MM.1S (cell line): ENCODE results near the gene FAM53A.
"Not testable (repeated sequence)": the region's sequence is repeated elsewhere in the genome, so short reads cannot be mapped to it uniquely, and the experiment has no call there.

Experiments
- DNase-seq: peaks from one replicate; pipeline ENCODE4 v3.0.0-alpha.2; 2015
- H2AFZ ChIP-seq: fragments of 300-600 bp; sonication (generic); 2 replicates; pipeline ENCODE4 v1.6.0; 2016; ENCODE audit warnings: antibody characterized with exemption, low read length
- H3F3A ChIP-seq: fragments of 300-600 bp; sonication (generic); 2 replicates; pipeline ENCODE4 v1.6.1; 2016; ENCODE audit warnings: mild to moderate bottlenecking, antibody characterized with exemption, low read length, moderate library complexity, mixed read lengths; ENCODE audit not compliant: insufficient read depth
- H3K27ac ChIP-seq: fragments of 300-600 bp; sonication (generic); 2 replicates; pipeline ENCODE4 v1.5.1; 2016; ENCODE audit warnings: mild to moderate bottlenecking, low read length
- H3K27me3 ChIP-seq: fragments of 300-600 bp; sonication (generic); replicated peaks from 2 replicates; pipeline ENCODE4 v1.6.0; 2016; ENCODE audit warnings: low read length; ENCODE audit not compliant: insufficient read depth
- H3K36me3 ChIP-seq: fragments of 300-600 bp; sonication (generic); replicated peaks from 2 replicates; pipeline ENCODE4 v1.6.1; 2016; ENCODE audit warnings: mild to moderate bottlenecking, low read length, mixed read lengths; ENCODE audit not compliant: insufficient read depth
- H3K4me1 ChIP-seq: fragments of 300-600 bp; sonication (generic); 2 replicates; pipeline ENCODE4 v1.6.1; 2016; ENCODE audit warnings: low read length, mixed read lengths
- H3K4me2 ChIP-seq: fragments of 300-600 bp; sonication (generic); 2 replicates; pipeline ENCODE4 v1.6.0; 2016; ENCODE audit warnings: low read depth, low read length
- H3K4me3 ChIP-seq: fragments of 300-600 bp; sonication (generic); 2 replicates; pipeline ENCODE4 v1.5.1; 2016; ENCODE audit warnings: low read length, mixed read lengths
- H3K79me2 ChIP-seq: fragments of 300-600 bp; sonication (generic); 2 replicates; pipeline ENCODE4 v1.6.1; 2016; ENCODE audit warnings: mixed run types, low read length, mixed read lengths
- H3K9ac ChIP-seq: fragments of 300-600 bp; sonication (generic); 2 replicates; pipeline ENCODE4 v1.6.1; 2016; ENCODE audit warnings: low read length, mixed read lengths
- H3K9me2 ChIP-seq: fragments of 300-600 bp; sonication (generic); replicated peaks from 2 replicates; pipeline ENCODE4 v1.6.1; 2016; ENCODE audit warnings: mild to moderate bottlenecking, low read length, mixed read lengths; ENCODE audit not compliant: insufficient read depth
- H3K9me3 ChIP-seq: fragments of 300-600 bp; sonication (generic); replicated peaks from 2 replicates; pipeline ENCODE4 v1.6.1; 2016; ENCODE audit warnings: mild to moderate bottlenecking, low read length, mixed read lengths; ENCODE audit not compliant: insufficient read depth
- H4K20me1 ChIP-seq: fragments of 300-600 bp; sonication (generic); 2 replicates; pipeline ENCODE4 v1.6.1; 2016; ENCODE audit warnings: mild to moderate bottlenecking, low read length, moderate library complexity, mixed read lengths; ENCODE audit not compliant: insufficient read depth
- EZH2 ChIP-seq: fragments of 300-600 bp; sonication (generic); optimal IDR thresholded peaks from 2 replicates; pipeline ENCODE3; 2017; ENCODE audit warnings: low read depth, mild to moderate bottlenecking, antibody characterized with exemption, low read length, mixed read lengths
- EZH2phosphoT487 ChIP-seq: fragments of 300-600 bp; sonication (generic); IDR thresholded peaks from 2 replicates; pipeline ENCODE4 v1.6.1; 2018; ENCODE audit warnings: antibody characterized with exemption, low read length
- TF ChIP-seq, protein P1 (sequence below): fragments of 300-600 bp; sonication (generic); IDR thresholded peaks from 2 replicates; pipeline ENCODE4 v1.5.1; 2016; ENCODE audit warnings: antibody characterized with exemption, low read length, mixed read lengths

The FAM53A gene

DNA sequence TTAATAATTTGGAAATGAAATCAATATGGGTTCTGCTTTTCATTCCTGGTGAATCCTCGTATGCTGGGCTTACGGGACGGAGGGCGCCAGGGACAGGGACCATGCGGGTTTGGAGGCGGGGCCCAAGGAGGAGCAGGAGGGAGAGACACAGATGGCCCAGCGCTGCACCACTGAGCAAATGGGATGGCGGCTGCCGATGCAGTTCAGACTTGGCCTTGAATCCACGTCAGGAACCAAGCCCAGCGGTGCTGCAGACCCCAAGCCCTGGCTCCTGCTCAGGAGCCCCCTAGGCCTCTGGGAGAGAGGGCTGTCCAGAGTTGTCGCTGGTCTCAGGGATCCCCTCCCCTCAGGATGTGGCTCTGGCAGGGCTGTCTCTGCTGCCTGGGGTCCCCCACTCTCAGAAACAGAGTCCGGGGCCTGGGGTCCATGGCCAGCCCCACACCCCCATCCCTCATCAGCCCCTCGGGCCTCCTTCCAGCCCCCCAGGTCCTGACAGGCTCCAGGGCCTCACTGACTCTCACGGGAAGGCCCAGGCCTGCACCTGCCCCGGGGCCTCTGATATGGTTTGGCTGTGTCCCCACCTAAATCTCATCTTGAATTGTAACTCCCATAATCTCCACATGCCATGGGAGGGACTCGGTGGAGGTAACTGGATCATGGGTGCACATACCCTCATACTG lies 75.2 kb downstream of the FAM53A start:
- no peak overlapping the region for H3K4me2 ChIP-seq
- H2AFZ ChIP-seq: no peak overlapping the region
- H3K79me2 ChIP-seq: no peaks in the 10 kb centered on the region
- H3K4me1 ChIP-seq: no peaks in the 10 kb centered on the region
- H3K36me3 ChIP-seq: no peaks in the 10 kb centered on the region
- no peaks in the 10 kb centered on the region for H3K9me3 ChIP-seq
- DNase-seq: no peak
- H3K27ac ChIP-seq: no peak overlapping the region
- no peak overlapping the region for H3K4me3 ChIP-seq
- TF ChIP-seq EZH2phosphoT487 (no peak), EZH2 (no peak)
- TF ChIP-seq, protein P1, sequence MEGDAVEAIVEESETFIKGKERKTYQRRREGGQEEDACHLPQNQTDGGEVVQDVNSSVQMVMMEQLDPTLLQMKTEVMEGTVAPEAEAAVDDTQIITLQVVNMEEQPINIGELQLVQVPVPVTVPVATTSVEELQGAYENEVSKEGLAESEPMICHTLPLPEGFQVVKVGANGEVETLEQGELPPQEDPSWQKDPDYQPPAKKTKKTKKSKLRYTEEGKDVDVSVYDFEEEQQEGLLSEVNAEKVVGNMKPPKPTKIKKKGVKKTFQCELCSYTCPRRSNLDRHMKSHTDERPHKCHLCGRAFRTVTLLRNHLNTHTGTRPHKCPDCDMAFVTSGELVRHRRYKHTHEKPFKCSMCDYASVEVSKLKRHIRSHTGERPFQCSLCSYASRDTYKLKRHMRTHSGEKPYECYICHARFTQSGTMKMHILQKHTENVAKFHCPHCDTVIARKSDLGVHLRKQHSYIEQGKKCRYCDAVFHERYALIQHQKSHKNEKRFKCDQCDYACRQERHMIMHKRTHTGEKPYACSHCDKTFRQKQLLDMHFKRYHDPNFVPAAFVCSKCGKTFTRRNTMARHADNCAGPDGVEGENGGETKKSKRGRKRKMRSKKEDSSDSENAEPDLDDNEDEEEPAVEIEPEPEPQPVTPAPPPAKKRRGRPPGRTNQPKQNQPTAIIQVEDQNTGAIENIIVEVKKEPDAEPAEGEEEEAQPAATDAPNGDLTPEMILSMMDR: no peak
- H4K20me1 ChIP-seq: no peaks in the 10 kb centered on the region
- no peaks in the 10 kb centered on the region for H3K9me2 ChIP-seq
- H3K27me3 ChIP-seq: peaks cover 4% of the 10 kb centered on the region; the same call in 1 of the 2 replicates
- H3F3A ChIP-seq: no peaks in the 10 kb centered on the region
- H3K9ac ChIP-seq: no peak overlapping the region

DNA sequence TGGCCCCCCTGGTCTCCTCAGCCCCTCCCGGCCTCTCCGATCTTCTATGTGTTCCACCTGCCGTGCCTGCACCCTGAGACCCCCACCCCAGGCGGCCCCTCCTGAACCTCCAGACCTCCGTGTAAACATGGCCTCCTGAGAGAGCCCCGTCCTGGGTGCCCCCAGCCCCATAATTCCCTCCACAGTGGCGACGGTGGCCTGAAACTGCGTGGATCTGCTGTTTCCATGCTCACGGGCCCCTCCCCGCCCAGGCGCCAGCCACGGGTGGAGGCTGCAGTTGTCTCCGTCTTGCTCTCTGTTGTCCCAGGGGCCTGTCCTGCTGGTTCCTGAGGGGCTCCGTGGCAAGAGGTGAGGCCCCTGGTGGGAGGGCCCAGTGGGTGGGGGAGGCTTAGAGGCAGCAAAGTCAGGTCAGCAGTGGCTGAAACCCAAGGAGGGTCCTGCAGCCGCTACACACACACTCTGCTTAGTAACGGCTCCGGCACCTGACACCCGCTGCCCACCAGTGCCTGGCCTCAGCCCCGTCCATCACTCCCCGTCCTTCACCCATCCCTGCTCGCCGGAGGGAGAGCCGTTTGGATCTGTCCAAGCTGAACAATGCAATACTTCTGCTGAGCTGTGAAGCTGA lies 75.8 kb downstream of the FAM53A start:
- H3K4me3 ChIP-seq: no peak overlapping the region
- peaks cover 4% of the 10 kb centered on the region; the same call in 1 of the 2 replicates for H3K27me3 ChIP-seq
- H3K9me2 ChIP-seq: no peaks in the 10 kb centered on the region

DNA sequence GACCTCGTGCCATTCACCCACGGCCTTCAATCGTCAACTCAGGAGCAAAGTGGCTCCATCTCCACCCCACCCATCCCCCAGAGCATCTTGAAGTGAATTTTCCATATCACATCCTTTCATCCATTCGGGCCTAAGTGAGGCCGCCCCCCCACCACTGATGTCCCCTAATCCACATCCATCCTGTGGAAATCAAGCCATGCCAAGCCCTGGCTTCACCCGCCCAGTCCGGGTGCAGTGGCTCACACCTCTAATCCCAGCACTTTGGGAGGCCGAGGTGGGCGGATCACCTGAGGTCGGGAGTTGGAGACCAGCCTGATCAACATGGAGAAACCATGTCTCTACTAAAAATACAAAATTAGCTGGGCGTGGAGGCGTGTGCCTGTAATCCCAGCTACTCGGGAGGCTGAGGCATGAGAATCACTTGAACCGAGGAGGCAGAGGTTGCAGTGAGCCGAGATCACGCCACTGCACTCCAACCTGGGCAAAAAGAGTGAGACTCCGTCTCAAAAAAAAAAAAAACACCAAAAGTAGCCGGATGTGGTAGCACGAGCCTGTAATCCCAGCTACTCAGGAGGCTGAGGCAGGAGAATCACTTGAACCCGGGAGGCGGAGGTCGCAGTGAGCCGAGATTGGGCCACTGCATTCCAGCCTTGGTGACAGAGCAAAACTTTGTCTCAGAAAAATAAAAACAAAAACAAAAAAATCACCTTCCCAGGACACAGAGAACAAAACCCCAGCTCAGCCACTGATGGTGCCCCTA lies 76.5 kb downstream of the FAM53A start:
- H3K79me2 ChIP-seq, DNase-seq, H3K9me2 ChIP-seq, H3F3A ChIP-seq, H3K4me1 ChIP-seq, H3K4me2 ChIP-seq, H2AFZ ChIP-seq, H3K27me3 ChIP-seq, H3K27ac ChIP-seq, H3K9me3 ChIP-seq, H3K36me3 ChIP-seq, H4K20me1 ChIP-seq, H3K4me3 ChIP-seq, H3K9ac ChIP-seq: not testable (repeated sequence)

More for the DNA sequence above, 75.8 kb downstream of the FAM53A start:
- no peak overlapping the region for H2AFZ ChIP-seq
- DNase-seq: no peak
- H3K36me3 ChIP-seq: no peaks in the 10 kb centered on the region
- no peak overlapping the region for H3K4me2 ChIP-seq
- no peak overlapping the region for H3K9ac ChIP-seq
- H4K20me1 ChIP-seq: no peaks in the 10 kb centered on the region
- no peaks in the 10 kb centered on the region for H3K9me3 ChIP-seq
- H3F3A ChIP-seq: no peaks in the 10 kb centered on the region
- TF ChIP-seq EZH2phosphoT487 (no peak), EZH2 (no peak)
- TF ChIP-seq, protein P1: no peak
- H3K4me1 ChIP-seq: no peaks in the 10 kb centered on the region
- H3K27ac ChIP-seq: no peak overlapping the region
- H3K79me2 ChIP-seq: no peaks in the 10 kb centered on the region
